CD4-positive, alpha-beta T cell treated with Interleukin-4 for 4 hours (primary cell): Measurements from ENCODE around the gene PHOSPHO1.
"Not testable (repeated sequence)": the region's sequence is repeated elsewhere in the genome, so short reads cannot be mapped to it uniquely, and the experiment has no call there.

Experiments
- DNase-seq: peaks from one replicate; pipeline ENCODE4 v3.0.0-alpha.2; 2020

Gene PHOSPHO1

DNA sequence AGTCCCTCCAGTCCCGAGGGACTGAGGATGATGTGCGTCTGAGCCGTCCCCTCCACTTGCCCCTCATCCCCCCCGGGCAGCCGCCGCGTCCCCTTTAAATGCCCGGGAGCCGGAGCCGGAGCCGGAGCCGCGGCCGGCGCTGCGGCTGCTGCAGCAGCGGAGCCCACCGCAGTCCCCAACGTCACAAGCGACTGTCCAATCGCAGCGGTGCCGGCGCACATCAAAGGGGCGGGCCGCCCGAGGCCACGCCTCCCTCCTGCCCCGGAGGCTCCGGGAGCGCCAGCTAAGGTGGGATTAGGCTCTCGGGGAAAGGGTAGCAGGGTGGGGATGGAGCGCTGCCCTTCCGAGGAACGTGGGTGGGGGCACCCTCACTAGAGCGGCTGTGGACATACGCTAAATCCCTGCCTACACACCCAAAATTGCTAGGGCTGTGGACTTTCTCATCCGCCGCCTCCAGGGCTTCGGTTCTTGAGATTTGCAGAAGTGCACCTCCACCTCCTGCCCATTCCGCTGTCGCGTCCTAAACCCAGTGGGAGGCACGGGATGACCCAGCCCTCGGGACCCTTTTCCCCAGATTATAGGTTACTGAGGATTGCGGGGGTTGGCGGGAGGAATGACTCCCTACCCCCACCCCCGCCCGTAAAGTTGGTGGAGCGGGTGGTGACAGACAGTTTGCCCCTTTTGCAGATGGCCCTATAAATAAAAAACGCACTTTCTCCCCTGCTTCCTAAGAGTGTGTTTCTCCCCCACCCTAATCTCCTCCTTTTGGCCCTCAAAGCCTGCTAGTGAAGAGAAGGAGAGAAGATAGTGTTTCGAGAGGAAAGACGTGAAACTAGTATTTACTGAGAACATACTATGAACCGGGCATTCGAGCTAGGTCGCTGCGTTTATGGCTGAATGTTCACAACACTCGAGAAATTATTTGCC lies at the start of gene PHOSPHO1:
Gene PHOSPHO1, minus strand, starts transcription at position 152 of the 927 bp plus-strand sequence. CDS start 4,096 bp downstream, outside the sequence.
- peak; percentile 76 for DNase-seq

GRCh38 chr17:49280061-49280460 lies 49.5 kb upstream of the PHOSPHO1 start:
- no peak for DNase-seq

DNA sequence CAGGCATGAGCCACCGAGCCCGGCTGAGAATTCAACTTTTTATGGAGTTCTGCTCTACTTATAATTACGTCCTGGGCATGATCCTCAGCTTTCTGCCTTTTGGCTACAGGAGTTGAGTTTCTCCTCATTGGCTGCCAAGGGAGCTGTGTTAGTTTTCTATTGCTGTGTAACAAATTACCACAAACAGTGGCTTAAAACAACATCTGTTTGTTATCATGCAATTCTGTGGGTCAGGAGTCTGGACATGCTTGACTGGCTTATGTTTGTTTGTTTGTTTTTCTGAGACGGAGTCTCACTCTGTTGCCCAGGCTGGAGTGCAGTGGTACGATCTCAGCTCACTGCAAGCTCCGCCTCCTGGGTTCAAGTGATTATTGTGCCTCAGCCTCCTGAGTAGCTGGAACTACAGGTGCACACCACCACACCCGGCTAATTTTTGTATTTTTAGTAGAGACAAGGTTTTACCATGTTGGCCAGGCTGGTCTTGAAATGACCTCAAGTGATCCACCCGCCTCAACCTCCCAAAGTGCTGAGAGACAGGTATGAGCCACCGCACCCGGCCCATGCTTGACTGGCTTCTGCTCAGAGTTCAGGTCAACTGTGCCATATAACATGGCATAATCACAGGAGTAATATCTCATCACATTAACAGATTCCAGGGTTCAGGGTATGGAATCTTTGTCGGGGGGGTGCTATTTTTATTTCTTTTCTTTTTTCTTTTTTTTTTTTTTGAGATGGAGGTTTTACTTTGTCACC lies 48.9 kb upstream of the PHOSPHO1 start:
- DNase-seq = not testable (repeated sequence)

GRCh38 chr17:49278076-49278475 lies 47.5 kb upstream of the PHOSPHO1 start:
- no peak for DNase-seq

DNA sequence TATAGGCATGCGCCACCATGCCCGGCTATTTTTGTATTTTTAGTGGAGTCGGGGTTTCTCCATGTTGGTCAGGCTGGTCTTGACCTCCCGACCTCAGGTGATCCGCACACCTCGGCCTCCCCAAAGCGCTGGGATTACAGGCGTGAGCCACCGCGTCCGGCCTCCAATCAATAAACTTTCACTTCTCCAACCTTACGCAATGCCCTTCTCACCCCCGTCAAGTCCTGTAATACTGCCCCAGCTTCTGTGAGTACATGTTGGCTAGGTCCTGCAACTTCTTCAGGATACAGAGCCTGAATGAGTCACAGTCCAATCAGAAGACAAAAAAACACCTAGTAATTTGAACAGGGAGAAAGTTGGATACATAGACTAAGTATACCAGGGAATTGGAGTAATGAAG lies 47.1 kb upstream of the PHOSPHO1 start:
- DNase-seq = no peak

- not testable (repeated sequence) for DNase-seq
Observed at GRCh38 chr17:49275981-49276380, 45.4 kb upstream of the PHOSPHO1 start.

- no peak for DNase-seq
Observed at GRCh38 chr17:49269356-49269755, 38.8 kb upstream of the PHOSPHO1 start.

GRCh38 chr17:49267912-49268311 lies 37.3 kb upstream of the PHOSPHO1 start:
- no peak for DNase-seq

DNA sequence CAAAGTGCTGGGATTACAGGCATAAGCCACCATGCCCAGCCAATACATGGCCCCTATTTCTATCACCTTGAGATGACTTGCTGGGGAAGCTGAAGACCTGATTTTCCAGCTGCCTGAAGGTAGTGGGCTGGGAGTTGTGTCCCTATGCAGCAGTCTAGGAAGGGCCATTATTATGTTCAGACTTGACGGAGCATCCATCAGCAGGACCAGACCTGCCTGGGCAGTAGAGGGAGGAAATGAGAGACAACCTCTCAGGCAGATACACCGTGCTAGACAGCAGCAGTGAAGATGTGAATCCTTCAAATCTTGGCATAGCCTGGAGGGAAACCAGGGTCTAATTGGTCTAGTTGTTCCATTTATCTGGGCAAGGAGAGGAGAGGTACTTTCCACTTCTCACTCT lies 35.6 kb upstream of the PHOSPHO1 start:
- no peak for DNase-seq

DNA sequence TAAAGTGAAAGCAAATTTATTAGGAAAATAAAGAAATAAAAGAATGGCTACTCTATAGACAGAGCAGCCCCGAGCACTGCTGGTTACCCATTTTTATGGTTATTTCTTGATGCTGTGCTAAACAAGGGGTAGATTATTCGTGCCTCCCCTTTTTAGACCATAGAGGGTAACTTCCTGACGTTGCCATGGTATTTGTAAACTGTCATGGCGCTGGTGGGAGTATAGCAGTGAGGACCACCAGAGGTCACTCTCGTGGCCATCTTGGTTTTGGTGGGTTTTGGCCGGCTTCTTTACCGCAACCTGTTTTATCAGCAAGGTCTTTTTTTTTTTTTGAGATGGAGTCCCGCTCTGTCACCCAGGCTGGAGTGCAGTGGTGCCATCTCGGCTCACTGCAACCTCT lies 31.0 kb upstream of the PHOSPHO1 start:
- not testable (repeated sequence) for DNase-seq

DNA sequence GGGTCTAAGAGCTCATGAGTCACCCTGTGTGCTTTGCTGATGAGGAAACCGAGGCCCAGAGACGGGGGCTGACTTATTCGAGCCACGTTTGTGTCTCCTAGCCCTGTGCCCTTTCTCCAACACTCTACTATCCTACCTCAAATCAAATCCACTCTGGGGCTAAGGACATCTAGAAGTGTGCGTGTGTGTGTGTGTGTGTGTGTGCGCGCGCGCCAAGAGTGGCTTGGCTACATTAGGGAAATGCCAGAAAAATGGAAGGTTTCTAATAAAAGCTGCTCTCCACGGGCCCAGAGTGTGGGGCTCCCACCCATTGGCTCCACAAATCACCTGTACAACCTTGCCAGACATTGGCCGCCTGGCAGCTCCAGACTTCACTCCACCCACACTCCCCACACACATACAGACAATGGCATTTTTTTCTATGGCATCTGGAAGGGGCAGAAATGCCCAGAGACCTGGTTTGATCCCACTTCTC lies 30.3 kb upstream of the PHOSPHO1 start:
- DNase-seq = no peak

DNA sequence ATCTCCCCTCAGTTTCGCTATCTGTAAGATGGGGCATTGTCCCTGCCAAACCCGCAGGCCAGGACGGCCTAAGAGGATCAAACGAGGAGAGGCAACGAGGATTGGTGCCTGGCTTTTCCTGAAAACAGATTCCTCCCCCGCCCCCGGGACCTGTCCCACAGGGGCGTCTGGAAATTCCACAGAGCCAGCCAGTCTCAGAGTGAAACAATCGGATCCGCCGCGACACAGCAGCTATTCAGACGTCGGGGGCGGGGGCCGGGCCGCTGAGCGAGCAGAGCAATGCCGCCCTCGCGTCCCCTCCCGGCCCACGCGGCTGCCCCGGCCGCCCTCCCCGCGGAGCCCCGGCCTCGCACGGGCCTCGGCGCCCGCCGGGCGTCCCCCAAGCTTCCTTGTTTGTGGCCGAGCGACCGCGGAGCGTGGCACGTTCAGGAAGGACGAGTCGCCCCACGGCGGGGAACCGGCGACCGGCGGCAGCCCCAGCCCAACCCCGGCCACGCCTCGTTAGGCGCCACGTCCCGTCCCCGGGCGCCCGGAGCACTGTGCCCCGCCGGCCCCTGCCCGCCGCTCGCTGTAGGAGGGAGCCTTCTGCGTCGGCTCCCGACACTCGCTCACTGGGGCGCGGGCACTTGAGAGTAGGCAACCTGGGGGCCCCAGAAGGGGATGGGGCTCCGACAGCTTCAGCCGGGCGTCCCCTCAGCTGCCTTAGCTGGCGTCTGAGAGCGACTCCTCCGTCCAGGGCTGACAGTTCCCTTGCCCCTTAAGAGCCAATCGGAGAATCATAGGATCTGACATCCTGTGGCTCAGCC lies 29.6 kb upstream of the PHOSPHO1 start:
- DNase-seq = peak; percentile 38

DNA sequence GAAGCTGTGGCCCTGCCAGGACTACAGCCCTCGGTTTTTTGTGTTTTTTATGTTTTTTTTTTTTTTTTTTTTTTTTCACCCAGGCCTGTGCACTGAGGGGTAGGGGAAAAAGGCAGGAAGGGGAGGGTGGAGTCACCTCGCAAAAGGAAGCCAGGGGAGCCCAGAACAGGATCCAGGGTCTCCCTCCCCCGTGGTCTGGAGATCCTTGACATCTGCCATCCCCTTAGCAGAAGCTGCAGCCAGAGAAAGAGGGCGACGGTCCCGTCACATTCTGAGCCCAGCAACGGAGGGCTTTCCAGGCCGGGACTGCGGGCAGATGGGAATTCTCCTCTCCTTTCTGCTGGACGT lies 29.1 kb upstream of the PHOSPHO1 start:
- DNase-seq = no peak

GRCh38 chr17:49258394-49258793 lies 27.8 kb upstream of the PHOSPHO1 start:
- DNase-seq = no peak

DNA sequence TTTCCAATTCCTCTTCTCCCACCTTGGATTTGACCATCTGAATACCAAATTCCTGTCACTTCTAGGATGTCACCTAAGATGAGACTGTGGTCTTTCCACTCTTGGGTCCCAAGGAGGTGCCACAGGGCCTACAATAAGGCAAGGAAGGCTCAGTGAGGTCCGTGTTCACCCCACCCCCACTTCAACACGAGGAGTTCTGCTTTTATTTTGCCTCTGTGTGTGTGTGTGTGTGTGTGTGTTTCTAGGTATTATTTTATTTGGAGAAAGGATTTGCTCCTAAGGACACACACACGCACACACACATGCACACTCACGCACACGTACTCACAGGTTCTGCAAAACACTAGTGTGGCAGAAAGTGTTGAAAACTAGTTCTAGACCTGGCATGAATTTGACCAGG lies 24.5 kb upstream of the PHOSPHO1 start:
- no peak for DNase-seq

- DNase-seq = no peak
Observed at GRCh38 chr17:49254066-49254465, 23.5 kb upstream of the PHOSPHO1 start.

DNA sequence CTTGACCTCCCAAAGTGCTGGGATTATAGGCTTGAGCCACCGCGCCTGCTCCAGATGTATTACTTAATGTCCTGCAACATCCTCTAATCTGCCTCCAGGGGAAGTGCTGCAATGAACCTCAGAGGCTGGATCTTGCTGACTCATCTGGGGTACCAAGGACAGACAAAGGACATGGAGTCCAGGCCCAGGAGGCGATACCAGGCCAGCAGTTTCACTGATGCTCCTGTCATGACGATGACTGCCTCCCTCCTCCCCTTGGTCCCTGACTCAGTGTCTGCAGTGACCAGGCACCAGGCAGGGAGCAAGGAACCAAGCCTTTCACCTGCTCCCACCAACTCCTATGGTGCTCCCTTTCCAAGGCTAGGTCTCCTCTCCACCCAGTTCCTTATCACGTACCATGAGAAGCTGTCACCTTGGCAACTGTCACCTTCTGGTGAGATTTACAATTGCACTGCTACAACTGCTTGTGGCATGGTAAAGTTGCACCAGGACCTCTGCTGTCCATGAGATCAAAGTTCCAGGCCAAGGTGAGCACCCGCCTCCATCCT lies 21.6 kb upstream of the PHOSPHO1 start:
- DNase-seq = no peak

- DNase-seq = no peak
Observed at GRCh38 chr17:49249890-49250522, 19.4 kb upstream of the PHOSPHO1 start.

GRCh38 chr17:49249292-49249794 lies 18.8 kb upstream of the PHOSPHO1 start:
- no peak for DNase-seq

DNA sequence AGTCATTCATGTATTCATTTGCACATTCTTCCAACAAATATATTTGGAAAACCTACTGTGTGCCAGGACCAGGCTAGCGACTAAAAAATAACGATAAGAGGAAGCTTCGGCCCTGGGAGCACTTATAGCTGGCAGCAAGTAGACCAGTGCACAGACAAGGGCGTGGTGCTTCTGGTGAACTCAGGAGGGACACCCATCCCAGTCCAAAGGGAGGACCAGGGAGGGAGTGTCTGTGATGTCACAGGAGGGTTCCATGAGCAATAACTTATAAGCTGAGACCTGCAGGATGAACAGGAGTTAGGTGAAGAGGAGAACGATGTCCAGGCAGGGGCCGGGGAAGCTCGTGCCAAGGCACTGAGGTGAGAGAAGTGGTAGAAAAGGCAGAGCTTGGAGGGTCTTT lies 17.4 kb upstream of the PHOSPHO1 start:
- DNase-seq = no peak

- DNase-seq = no peak
Observed at GRCh38 chr17:49244839-49245238, 14.3 kb upstream of the PHOSPHO1 start.

DNA sequence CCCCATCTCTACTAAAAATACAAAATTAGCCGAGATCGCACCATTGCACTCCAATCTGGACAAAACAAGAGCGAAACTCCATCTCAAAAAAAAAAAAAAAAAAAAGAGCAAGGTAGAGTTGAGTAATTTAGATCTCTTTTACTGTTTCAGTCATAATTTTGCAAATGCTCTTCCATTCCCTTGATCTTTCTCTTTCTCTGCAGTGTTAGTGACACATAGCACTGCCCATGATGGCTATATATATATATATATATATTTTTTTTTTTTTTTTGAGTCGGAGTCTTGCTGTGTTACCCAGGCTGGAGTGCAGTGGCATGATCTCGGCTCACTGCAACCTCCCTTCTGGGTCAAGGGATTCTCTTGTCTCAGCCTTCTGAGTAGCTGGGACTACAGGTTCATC lies 12.2 kb upstream of the PHOSPHO1 start:
- no peak for DNase-seq
